SU-DHL-6 (cell line): ENCODE data around the gene IL36B.
"Not testable (repeated sequence)": the region's sequence is repeated elsewhere in the genome, so short reads cannot be mapped to it uniquely, and the experiment has no call there.

Source experiments
- H2AFZ ChIP-seq: fragments of 200-600 bp; sonication (generic); 2 replicates; pipeline ENCODE4 v1.6.1; 2014; ENCODE audit warnings: low read depth, mild to moderate bottlenecking, moderate library complexity, mixed read lengths, antibody characterized with exemption, low read length; ENCODE audit not compliant: severe bottlenecking
- H3F3A ChIP-seq: fragments of 200-600 bp; shearing (Covaris generic); 2 replicates; pipeline ENCODE4 v1.6.0; 2016; ENCODE audit warnings: antibody characterized with exemption, mild to moderate bottlenecking; ENCODE audit not compliant: insufficient read depth
- H3K27ac ChIP-seq: fragments of 200-600 bp; sonication (generic); 2 replicates; pipeline ENCODE4 v1.5.1; 2016; ENCODE audit warnings: low read depth, mild to moderate bottlenecking, low read length, moderate library complexity, mixed read lengths
- H3K27me3 ChIP-seq: fragments of 200-600 bp; sonication (generic), shearing (Covaris generic); 2 replicates; pipeline ENCODE4 v1.6.0; 2014; ENCODE audit warnings: mild to moderate bottlenecking, low read length
- H3K36me3 ChIP-seq: fragments of 200-600 bp; sonication (generic); 2 replicates; pipeline ENCODE4 v1.6.1; 2014; ENCODE audit warnings: mild to moderate bottlenecking, low read length, mixed read lengths
- H3K4me2 ChIP-seq: fragments of 300-600, 200-600 bp; shearing (Covaris generic), sonication (generic); 2 replicates; pipeline ENCODE4 v1.6.0; 2014; ENCODE audit warnings: low read length, low read depth, mild to moderate bottlenecking; ENCODE audit not compliant: poor library complexity, severe bottlenecking
- H3K4me3 ChIP-seq: fragments of 200-600 bp; sonication (generic); 2 replicates; pipeline ENCODE4 v1.5.1; 2014; ENCODE audit warnings: antibody characterized with exemption, low read length, mild to moderate bottlenecking, mixed read lengths; ENCODE audit not compliant: insufficient read depth, poor library complexity, severe bottlenecking
- H3K79me2 ChIP-seq: fragments of 200-600 bp; sonication (generic); 2 replicates; pipeline ENCODE4 v1.6.1; 2014; ENCODE audit warnings: mild to moderate bottlenecking, low read length, moderate library complexity; ENCODE audit not compliant: insufficient read depth
- H3K9ac ChIP-seq: fragments of 200-600 bp; sonication (generic); 2 replicates; pipeline ENCODE4 v1.7.0; 2014; ENCODE audit warnings: mild to moderate bottlenecking, low read length
- H3K9me2 ChIP-seq: fragments of 200-600 bp; sonication (generic); replicated peaks from 2 replicates; pipeline ENCODE4 v1.6.1; 2014; ENCODE audit warnings: low read length; ENCODE audit not compliant: insufficient read depth
- H3K9me3 ChIP-seq: fragments of 200-600 bp; sonication (generic); 2 replicates; pipeline ENCODE4 v1.6.1; 2014; ENCODE audit warnings: low read length, mixed read lengths; ENCODE audit not compliant: insufficient read depth
- H4K20me1 ChIP-seq: fragments of 200-600 bp; sonication (generic); 2 replicates; pipeline ENCODE4 v1.6.1; 2014; ENCODE audit warnings: low read depth, mild to moderate bottlenecking, antibody characterized with exemption, low read length, moderate library complexity, mixed read lengths
- EZH2phosphoT487 ChIP-seq: fragments of 200-600 bp; sonication (generic), shearing (Covaris generic); conservative IDR thresholded peaks from 2 replicates; pipeline ENCODE4 v1.6.1; 2018; ENCODE audit warnings: mild to moderate bottlenecking, antibody characterized with exemption, low read length, moderate library complexity, mixed read lengths
- TF ChIP-seq, protein P1 (sequence below): fragments of 200-600 bp; sonication (generic); IDR thresholded peaks from one replicate; pipeline ENCODE4 v1.5.1; 2017; ENCODE audit warnings: antibody characterized with exemption, mild to moderate bottlenecking, low read length, moderate library complexity; ENCODE audit not compliant: insufficient read depth, poor library complexity, severe bottlenecking

Gene IL36B

DNA sequence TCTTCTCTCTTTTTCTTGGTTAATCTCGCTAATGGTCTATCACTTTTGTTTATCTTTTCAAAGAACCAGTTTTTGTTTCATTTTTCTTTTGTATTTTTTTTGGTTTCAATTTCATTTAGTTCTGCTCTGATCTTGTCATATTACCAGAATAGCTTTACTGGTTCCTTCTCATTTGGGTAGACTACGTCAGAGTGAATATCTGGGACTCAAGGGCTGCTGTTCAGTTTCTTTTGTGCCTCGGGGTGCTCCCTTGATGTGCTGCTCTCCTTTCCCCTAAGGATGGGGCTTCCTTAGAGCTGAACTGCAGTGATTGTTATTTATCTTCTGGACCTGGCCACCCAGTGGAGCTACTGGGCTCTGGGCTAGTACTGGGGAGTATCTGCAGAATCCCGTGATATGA lies 45.4 kb upstream of the IL36B start:
- Histone ChIP-seq H3K9me2 (no peaks in the 10 kb centered on the region), H4K20me1 (no peaks in the 10 kb centered on the region), H3K9me3 (no peaks in the 10 kb centered on the region), H3K79me2 (no peaks in the 10 kb centered on the region), H3K36me3 (no peaks in the 10 kb centered on the region), H3K27ac (no peak overlapping the region), H3F3A (no peaks in the 10 kb centered on the region), H3K27me3 (no peaks in the 10 kb centered on the region), H2AFZ (no peak overlapping the region), H3K4me3 (no peak overlapping the region), H3K9ac (no peak overlapping the region), H3K4me2 (no peak overlapping the region)
- TF ChIP-seq, protein P1, sequence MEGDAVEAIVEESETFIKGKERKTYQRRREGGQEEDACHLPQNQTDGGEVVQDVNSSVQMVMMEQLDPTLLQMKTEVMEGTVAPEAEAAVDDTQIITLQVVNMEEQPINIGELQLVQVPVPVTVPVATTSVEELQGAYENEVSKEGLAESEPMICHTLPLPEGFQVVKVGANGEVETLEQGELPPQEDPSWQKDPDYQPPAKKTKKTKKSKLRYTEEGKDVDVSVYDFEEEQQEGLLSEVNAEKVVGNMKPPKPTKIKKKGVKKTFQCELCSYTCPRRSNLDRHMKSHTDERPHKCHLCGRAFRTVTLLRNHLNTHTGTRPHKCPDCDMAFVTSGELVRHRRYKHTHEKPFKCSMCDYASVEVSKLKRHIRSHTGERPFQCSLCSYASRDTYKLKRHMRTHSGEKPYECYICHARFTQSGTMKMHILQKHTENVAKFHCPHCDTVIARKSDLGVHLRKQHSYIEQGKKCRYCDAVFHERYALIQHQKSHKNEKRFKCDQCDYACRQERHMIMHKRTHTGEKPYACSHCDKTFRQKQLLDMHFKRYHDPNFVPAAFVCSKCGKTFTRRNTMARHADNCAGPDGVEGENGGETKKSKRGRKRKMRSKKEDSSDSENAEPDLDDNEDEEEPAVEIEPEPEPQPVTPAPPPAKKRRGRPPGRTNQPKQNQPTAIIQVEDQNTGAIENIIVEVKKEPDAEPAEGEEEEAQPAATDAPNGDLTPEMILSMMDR = no peak
- no peak for TF ChIP-seq EZH2phosphoT487

DNA sequence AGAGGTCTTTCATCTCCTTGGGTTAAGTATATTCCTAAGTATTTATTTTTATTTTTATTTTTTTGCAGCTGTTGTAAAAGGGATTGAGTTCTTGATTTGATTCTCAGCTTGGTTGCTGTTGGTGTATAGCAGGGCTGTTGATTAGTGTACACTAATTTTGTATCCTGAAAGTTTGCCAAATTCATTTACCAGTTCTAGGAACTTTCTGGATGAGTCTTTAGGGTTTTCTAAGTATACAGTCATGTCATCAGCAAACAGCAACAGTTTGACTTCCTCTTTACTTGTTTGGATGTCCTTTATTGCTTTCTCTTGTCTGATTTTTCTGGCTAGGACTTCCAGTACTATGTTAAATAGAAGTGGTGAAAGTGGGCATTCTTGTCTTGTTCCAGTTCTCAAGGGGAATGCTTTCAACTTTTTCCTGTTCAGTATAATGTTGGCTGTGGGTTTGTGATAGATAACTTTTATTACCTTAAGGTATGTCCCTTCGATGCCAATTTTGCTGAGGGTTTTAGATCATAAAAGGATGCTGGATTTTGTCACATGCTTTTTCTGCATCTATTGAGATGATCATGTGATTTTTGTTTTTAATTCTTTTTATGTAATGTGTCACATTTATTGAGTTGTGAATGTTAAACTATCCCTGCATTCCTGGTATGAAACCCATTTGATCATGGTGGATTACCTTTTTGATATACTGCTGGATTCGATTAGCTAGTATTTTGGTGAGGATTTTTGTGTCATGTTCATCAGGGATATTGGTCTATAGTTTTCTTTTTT lies 44.4 kb upstream of the IL36B start:
- H3K9me2 ChIP-seq, H3K4me2 ChIP-seq, H3K27ac ChIP-seq, H3F3A ChIP-seq, H3K9me3 ChIP-seq, H2AFZ ChIP-seq, H3K9ac ChIP-seq, H3K27me3 ChIP-seq, H3K36me3 ChIP-seq, H4K20me1 ChIP-seq, H3K4me3 ChIP-seq, H3K79me2 ChIP-seq: not testable (repeated sequence)

DNA sequence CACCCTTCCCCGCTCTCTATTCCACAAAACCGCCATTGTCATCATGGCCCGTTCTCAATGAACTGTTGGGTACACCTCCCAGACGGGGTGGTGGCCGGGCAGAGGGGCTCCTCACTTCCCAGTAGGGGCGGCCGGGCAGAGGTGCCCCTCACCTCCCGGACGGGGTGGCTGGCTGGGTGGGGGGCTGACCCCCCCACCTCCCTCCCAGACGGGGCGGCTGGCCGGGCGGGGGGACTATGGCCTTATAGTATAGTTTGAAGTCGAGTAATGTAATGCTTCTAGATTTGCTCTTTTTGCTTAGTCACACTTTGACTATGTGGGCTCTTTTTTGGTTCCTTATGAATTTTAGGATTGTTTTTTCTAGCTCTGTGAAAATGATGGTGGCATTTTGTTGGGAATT lies 43.6 kb upstream of the IL36B start:
- not testable (repeated sequence) for H4K20me1 ChIP-seq, H3K9me3 ChIP-seq, H3F3A ChIP-seq, H3K4me3 ChIP-seq, H3K9me2 ChIP-seq, H3K79me2 ChIP-seq, H2AFZ ChIP-seq, H3K27me3 ChIP-seq, H3K4me2 ChIP-seq, H3K36me3 ChIP-seq, H3K9ac ChIP-seq, H3K27ac ChIP-seq

DNA sequence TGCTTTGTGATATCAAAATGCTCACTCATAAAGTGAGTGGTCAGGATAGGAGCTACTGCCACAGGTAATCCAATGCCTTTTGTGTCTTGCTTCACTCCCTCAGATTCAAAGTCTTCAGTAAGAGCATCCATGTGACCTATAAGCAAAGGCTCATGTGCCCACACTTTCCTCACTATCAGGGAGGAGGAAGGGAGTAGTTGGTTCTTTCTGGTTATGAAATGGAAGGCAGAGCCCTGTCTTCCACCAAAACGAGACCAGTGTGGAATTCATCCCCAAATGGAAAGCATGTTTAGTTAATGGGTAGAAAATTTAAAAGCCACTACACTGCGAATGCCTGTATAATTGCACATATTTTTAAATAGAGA lies 40.9 kb upstream of the IL36B start:
- Histone ChIP-seq H2AFZ (no peak overlapping the region), H3K79me2 (no peaks in the 10 kb centered on the region), H3K9me2 (no peaks in the 10 kb centered on the region), H3K36me3 (no peaks in the 10 kb centered on the region), H3K27me3 (no peaks in the 10 kb centered on the region), H3K4me2 (no peak overlapping the region), H3K9me3 (no peaks in the 10 kb centered on the region), H4K20me1 (no peaks in the 10 kb centered on the region), H3K9ac (no peak overlapping the region), H3K27ac (no peak overlapping the region), H3F3A (no peaks in the 10 kb centered on the region), H3K4me3 (no peak overlapping the region)
- TF ChIP-seq, protein P1 = no peak
- TF ChIP-seq EZH2phosphoT487 = no peak
